ENCODE measurements around the gene DCLK1.

DCLK1 gene

DNA sequence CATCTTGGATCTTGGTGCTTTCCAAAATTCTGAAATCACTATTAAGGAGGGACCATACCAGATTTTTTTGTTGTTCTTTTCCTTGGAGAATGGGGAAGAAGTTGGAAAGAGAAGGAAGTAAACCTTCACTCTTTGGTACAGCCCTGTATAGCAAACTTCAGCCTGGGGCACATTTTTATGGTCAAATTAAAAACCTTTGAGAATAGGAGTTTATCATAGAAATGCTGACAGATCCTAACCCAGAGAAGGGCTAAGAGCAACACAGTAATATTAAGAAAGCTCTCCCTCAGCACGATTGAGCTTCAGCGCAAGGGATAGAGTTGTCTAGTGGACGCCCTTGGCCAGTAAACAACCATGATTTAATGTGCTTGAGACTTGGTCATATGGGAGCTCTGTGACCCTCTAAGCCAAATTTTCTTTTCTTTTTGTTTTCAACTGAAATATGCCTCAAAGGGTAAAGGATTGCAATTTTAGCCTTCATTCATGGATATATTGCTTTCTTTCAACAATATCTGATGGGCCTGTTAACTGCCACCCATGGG is 360.4 kb downstream of the DCLK1 start:
- DNase-seq: no peak

DNA sequence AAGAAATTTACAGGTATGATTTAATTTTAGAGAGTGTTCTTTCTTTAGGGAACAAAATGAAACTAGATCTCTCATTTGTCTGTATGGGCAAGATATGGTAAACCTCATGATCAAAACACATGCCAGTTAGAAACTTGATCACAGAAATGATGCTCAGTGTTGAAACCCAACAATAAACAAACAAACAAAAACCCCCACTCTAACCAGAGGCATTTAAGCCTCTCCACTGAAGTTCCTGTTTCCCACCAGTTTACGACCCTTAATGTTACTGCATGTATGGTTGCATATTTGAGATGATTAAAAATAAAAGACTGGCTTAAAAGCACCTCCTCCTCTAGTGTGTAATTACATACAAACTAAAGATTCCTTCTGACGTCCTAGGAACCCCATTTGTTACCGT is 361.4 kb downstream of the DCLK1 start:
- no peak for DNase-seq

DNA sequence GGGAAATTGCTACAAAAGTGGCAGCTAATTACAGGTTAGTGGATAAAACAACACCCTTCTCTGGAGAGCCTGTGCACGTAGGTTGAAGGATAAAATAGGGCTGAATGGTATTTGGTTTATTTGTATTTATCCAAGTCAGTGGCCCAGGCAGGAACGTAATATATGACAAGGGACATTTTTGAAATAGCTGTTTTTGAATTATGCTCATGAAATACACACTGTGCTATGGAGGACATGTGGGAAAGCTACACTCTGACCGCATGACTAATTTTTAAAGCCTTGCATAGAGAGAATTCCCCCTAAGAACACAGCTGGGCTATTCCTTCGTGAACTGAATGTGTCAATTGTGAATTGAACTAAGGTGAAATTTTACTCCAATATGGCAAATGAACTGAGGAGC is 362.6 kb downstream of the DCLK1 start:
- no peak for DNase-seq

DNA sequence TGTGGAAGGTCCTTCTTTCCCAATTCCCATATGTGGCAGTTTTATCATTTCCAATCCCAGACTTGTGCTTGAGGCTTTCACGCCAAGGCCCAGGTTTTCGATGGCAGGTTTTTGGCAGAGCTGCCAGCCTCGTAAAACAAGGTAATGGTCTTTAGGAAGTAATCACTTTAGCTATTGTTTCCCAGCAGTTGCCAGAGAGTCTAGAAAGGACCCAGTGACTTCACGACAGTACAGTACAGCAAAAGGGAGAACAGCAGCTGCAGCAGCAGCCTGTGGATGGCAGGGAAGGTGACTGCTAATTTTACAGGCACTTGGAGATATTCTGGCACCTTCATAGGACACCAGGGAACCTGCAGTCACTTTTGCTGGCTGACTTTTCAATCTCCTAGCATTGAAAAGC is 363.1 kb downstream of the DCLK1 start:
- DNase-seq: no peak

DNA sequence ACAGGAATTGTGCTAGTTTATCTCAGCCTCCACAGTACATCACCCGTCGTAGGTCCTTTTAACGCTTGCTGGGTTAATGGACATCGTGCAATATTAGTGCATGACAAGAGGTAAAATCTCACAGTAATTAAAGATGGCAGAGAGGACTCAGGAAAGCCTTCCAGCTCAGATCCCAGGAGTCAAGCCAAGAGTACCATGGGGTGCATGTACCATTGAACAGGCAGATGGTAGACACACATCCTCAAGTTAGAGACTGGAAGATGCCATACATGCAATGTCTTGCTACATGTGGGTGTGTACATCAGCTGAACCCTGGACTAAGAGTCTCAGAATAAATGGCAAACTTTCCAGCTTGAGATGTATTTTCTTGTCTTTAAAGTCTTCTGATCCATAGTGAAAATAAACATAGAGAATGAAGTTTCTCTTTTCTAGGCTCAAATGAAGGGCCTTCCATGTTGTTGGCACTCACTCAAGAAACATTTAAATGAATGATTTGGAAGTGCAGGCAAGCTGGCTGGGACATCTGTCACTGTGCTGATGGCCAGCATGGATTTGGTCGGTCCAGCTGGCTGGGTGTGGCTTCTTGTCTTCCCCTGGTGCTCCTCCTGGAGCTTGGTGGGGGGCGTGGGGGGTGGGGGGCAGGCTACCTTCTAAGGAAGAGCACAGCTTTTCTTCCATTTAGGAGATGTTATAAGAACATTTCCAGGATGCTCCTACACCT is 363.8 kb downstream of the DCLK1 start:
- peak; percentile 55 to 68 for DNase-seq

DNA sequence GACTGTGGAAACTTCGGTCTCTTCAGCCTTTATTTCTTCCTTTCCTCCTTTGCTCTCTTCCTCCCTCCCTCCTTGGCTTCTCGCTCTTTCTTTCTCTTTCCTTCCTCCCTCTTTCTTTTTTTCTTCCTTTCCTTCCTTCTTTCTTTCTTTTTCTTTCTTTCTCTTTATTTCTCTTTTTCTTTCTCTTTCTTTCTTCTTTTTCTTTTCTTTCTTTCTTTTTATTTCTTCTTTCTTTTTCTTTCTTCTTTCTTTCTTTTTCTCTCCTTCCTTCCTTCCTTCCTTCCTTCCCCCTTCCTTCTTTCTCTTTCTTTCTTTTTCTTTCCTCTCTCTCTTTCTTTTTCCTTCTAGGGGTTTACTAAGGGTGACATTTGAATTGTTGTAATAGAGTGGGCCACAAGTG is 364.5 kb downstream of the DCLK1 start:
- DNase-seq: no peak

DNA sequence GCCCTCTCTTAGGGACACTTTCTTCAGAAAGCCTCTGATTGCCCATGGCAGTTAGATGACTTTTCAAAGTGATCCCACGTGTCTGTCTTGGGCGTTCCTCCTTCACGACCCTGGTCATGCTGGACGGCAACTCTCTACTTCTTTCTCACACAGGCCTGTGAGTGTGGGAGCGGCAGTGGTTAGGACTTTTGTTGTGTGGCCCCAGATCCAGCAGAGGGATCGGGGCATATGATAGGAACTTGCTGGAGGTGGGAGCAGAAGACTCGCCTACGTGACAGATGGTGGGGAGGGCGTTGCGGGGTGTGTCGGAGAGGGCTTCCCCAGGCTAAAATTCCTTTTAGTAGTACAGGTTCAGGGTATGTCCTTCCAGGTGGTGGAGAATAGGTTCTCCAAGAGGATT is 365.2 kb downstream of the DCLK1 start:
- no peak for DNase-seq

DNA sequence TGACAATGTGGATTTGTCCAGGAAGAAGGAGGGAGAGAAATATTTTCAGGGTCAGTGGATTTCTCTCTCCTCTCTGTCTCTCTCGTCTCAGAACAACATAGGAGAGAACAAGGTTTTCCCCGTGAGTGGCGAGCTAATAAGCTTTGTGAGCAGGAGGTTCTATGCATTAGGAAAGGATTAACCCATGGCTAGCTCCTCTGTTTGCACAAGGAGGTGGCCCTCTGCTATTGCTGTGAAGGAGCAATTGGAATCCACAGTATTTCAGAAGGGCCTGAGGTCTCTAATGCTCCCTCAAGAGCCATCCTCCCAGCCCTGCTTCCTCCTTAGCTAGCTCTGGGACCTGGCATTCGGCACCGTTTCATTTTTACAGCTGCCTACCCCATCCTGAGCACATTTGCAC is 365.8 kb downstream of the DCLK1 start:
- DNase-seq: no peak

DNA sequence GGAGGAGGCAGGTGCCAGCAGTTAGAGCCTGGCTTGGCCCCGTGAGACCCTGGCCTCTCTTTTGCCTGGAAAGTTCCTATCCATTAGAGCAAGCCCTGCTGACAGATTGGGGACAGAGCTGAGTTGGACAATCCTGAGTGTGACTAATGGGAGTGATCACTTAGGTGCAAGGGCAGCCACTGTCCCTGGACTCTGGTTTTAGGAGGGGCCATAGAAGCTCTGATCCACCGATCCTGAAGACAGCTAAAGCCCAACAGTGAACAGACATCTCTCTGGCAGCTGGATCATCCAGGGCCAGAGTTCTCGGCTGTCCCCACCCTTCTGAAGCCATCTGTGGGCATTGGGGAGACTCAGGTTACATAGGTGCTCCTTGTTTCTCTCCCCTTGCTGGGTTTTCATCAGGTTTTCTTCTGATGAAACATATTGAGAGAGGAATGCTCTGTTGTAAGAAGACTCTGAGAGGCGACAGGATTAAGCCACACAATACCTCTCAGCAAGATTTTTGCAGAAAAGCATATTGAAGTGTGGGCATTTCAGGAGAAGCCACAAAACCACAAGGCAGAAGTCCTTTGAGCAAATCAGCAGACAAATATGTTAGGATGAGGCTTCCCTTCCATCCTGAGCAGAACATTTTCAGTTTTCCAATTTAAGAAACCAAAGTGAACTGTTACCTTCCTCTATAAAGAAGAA is 366.7 kb downstream of the DCLK1 start:
- no peak for DNase-seq

DNA sequence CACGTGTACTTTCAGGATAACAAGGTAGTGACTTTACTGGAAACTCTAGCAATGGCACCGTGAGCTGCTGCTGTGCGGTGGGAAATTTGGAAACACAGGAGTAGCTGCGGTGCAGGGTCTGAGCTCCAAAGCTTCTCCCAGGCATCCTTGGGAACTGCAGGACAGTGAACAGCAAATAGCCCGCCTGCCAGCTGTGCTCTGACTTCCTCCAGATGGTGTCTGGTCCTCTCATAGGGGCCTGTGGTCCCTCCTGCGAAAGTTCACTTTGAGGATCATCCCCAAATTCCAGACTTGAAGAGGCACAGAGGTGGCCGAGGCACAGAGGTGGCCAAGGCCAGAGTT is 367.4 kb downstream of the DCLK1 start:
- no peak for DNase-seq

DNA sequence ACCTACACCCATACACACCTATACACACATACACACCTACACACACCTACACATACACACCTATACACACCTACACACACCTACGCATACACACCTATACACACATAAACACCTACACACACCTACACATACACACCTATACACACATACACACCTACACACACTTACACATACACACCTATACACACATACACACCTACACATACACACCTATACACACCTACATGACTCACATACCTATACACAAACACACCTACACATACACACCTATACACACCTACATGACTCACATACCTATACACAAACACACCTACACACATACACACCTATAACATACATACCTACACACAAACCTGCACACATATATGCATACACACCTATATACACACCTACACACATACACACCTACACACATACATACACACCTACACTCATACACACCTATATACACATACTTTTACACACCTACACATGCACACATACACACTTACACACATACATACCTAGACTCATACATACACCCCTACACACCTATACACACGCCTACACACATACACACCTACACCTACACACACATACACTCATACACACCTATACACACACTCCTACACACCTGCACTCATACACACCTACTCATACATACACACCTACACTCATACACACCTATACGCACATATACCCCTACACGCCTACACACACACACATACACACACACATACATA is 368.0 kb downstream of the DCLK1 start:
- no peak for DNase-seq

DNA sequence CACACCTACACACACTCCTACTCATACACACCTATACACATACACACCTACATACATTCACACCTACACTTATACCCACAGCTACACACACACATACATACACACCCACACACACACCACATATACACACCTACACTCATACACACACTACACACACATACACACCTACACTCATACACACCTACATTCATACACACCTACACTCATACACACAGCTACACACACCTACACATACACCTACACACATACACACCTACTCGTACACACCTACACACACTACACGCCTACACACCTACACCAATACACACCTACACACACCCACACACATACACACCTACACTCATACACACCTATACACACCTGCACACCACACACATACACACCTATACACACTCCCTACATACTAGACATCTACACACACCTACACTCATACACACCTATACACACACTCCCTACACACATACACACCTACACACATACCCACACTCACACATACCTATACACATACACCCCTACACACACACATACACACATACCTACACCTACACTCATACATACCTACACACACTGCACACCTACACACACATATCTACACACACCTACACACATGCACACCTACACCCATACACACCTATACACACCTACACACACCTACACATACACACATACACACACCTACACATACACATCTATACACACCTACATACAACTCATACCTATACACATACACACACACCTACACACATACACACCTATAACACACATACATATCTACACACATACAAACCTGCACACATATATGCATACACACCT is 369.5 kb downstream of the DCLK1 start:
- no peak for DNase-seq

DNA sequence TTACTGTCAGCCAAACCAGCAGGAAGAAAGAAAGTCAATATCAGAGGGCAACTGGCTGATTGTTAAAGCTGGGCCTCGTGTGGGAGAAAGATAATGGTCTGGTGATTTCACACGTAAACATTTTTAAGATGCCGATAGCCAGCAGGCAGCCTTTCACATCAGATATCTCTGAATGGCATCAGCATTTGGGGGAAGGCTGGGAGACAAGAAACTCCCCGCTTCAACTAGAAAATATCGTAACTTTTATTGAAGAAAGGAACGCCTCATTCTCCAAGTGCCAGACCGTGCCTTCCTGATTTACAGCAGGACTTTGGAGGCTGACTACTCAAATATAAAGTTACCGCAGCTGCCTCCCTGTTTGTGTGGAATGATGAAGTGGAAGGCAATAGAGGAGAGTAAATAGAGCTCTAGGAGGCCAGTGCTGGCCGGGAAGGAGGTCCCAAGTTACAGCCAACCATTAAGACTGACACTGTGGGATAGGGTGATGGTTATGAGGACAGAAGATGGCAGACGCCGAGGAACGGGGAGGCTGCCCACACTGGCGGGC is 370.4 kb downstream of the DCLK1 start:
- no peak for DNase-seq

DNA sequence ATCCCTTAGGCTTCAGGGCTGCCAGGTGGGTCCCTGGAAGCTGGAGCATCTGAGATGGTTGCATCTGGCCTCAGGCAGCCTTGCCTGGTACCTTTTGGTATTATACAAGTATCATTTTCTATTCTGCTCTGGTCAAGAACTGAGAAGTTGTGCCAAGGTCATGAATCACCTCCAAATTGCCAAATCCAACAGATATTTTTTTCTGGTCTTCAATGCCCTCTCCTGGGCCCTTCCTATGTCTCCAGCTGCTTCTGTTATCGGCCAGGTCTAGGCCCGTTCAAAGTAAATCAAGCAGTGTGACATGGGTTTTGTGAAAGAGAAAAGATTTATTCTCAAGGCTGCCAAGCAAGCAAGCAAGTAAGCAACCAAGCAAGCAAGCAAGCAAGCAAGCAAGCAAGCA is 383.6 kb downstream of the DCLK1 start:
- no peak for DNase-seq

DNA sequence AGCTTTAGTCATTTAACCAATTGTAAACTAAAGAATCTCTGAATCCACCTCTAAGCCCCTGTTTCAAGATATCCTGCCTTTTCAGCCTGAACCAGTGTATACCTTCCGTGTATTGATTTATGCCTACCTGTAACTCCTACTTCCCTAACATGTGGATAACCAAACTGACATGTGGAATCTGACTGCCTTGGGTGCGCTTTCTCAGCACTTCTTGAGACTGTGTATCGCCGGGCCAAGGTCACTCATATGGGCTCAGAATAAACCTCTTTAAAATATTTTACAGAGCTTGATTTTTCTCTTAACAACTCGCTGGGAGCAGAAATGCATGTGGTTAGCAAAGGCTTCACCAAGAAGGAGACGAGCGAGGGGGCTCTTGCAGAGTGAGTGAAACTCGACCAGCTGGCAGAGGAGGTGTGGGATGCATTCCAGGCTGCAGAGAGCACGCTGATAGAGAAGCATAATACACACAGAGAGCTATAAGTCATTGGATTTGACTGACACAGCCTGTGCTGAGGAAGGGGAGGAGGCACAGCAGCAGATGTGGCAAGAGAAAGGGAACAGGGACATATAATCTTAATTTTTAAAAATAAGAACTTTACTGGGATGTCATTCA is 386.5 kb downstream of the DCLK1 start:
- no peak for DNase-seq

DNA sequence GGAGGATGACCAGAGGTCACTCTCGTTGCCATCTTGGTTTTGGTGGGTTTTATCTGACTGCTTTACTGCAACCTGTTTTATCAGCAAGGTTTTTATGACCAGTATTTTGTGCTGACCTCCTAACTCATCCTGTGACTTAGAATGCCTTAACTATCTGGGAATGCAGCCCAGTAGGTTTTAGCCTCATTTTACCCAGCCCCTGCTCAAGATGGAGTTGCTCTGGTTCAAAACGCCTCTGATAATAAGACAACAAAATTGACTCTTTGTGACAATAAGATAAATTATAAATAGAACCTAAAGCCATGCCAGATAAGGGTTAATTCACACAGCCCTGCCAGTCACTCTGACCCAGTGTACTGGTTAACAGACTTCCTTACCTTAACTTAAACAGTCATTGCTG is 387.0 kb downstream of the DCLK1 start:
- DNase-seq: no peak

DNA sequence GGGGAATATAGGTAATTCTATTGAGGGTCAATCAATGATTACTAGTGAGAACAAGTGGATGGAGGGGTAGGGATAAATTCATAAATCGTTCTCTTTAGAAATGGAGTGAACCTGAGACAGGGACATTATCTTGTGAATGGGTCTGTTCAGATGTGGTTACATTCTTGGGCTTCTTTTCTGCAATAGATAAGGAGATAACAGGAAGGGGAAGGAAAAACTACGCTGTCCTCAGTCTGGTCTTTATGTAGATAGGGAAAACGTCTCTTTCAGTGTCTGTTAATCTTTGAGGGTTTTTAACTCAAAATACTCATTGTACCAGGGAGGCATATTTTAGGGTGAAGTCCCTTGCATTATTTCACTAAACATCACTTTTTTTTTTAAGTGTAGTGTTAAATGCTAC is 388.0 kb downstream of the DCLK1 start:
- no peak for DNase-seq

DNA sequence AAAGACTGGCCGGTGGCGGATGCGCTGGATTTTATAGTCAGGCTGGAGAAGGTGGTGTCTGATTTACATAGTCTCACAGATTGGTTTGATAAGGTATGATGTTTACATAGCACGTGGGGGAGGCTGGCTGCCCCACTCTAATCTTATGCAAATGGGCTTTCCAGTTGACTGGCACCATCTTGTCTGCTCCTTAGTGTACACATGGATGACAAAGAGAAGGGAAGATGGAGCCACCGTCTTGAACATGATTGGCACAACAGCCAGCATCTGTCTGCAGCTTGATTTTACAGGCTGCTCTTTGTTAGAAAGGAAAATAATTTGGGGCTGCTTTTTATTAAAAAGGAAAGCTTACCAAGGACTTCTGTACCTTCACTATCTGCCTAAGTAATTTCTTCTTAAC is 389.5 kb downstream of the DCLK1 start:
- no peak for DNase-seq

DNA sequence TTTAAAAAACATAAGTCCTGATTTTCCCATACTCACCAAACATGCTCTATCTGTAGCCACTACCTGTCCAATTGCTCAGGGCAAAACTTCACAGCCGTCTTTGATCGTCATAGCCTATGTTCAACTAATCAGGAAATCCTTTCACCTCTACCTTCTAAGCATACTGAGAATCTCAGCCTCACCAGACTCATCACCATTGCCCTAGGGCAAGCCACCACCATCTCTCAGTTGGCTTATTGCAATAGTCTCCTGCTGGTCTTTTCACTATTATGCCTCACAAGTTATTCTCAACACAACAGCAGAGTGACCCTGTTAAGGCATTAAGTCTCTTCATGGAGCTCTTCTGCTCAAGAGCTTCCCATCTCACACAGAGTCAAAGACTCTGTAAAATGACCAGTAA is 394.3 kb downstream of the DCLK1 start:
- DNase-seq: no peak

DNA sequence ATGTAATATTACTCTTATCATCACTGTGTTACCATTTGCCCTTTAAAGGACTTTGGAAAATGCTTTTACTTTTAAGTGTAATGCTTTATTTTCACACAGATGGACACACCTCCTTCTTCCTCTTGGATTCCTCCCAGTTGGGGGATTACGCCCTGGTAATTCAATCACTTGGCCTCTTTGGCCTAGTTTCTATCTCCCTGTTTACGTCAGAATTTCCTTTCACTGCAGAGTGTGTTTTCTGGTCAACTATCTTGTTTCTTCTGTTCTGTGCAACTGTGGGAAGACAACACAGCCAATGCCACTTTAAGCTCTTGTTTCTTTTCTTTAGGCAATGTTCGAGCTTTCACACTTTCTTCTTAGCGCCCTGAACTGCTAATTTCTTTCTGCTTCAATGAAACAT is 397.4 kb downstream of the DCLK1 start:
- DNase-seq: no peak

DNA sequence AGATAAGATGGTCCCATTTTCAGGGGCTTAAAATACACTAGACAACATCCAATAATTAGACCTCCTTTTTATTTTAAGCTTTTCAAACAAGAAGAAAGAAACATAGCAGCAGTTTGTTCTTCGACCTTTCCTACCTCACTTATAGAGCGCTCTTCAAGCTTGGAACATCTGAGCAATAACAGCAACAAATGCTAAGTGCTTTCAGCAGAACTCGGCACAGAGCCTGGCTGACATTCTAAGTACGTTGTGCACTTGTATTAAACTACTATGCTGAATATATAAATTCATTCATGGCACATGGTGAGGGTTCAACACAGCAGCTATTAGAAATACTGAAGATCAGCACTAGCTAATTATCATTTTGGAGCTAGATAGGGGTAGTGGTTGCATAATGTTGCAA is 398.6 kb downstream of the DCLK1 start:
- no peak for DNase-seq

DNA sequence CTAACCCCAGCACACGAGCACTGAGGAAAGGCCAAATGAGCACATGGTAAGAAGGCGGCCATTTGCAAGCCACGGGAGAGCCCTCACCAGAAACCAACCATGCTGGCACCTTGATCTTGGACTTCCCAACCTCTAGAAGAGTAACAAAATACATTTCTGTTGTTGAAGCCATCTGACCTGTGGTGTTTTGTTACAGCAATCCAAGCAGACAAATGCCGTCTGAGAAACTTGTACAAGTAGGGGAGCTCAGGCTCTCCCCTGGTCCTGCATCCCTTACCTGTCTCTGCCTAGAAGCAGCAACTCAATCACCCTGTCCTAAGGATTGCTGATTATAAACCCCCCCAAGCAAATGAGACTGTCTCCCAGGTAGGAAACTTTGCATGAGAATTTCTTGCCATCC is 399.7 kb downstream of the DCLK1 start:
- DNase-seq: no peak

Data from cerebellar nuclear complex (tissue), 1 donor.